ENCODE results near the gene ADAMTS8. TPM values are rescaled to one million over a fixed set of nuclear protein-coding genes. Genes with fewer than 3 reads are reported as not detected.

ADAMTS8 gene
- polyA plus RNA-seq, 1 experiment: 0.05 TPM

DNA sequence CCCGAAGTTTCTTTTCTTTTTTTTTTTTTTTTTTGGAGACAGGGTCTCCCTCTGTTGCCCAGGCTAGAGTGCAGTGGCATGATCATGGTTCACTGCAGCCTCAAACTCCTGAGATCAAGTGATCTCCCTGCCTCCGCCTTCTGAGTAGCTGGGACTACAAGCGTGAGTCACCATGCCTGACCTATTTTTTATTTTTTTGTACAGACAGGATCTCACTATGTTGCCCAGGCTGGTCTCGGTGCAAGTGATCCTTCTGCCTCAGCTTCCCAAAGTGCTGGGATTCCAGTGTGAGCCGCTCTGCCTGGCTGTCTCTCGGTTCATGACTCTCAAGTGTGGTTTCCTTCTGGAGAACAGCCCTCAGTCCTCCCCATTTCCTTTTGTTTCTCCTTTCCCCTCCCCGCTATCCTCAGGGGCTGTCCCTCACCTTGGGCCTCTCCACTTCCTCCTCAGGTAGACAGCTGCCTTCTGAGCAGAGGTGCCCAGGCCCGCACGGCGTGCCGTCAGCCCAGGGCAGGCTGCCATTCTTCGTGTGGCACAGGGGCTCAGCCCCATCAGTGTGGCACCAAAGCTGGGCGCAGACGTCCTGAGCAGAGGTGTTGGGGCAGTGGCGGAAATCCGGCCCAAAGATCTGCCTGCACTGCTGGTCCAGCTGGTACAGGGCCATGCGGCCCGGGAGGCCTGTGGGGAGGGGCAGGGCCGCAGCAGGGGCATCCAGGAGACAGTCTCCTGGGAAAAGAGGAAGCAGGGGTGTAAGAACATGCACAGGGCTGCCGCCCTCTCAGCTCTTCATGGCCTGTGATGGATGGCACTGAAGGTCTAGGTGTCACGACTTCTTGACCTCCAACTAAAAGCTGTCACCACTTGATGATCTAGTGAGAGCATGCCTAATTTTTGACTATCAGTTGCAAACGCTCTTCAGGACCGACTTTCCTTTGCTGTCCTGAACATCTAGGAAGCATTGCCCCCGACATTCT, 14.0 kb downstream of the ADAMTS8 start:
- no peak for DNase-seq (ENCODE audit: low read depth)
- ChIA-PET POLR2A (interaction anchor here (0.6 kb wide), 1 partner anchor 440 kb away, joined by 5 read pairs; no protein-coding TSS in a partner anchor), CTCF (interaction anchor here (0.7 to 1.3 kb wide), 5 partner anchors 10 to 481 kb away, joined by 3 to 5 read pairs (median 4); no protein-coding TSS in a partner anchor)
- Histone ChIP-seq H3K27me3 (ENCODE audit: control insufficient read depth, insufficient read depth, low read length) (peaks cover 6% of the 10 kb centered on the region), H3K4me3 (ENCODE audit: low read depth, low read length) (no peak overlapping the region), H3K36me3 (ENCODE audit: control insufficient read depth, insufficient read depth, low read length) (no peaks in the 10 kb centered on the region)
- TF ChIP-seq, protein P1, sequence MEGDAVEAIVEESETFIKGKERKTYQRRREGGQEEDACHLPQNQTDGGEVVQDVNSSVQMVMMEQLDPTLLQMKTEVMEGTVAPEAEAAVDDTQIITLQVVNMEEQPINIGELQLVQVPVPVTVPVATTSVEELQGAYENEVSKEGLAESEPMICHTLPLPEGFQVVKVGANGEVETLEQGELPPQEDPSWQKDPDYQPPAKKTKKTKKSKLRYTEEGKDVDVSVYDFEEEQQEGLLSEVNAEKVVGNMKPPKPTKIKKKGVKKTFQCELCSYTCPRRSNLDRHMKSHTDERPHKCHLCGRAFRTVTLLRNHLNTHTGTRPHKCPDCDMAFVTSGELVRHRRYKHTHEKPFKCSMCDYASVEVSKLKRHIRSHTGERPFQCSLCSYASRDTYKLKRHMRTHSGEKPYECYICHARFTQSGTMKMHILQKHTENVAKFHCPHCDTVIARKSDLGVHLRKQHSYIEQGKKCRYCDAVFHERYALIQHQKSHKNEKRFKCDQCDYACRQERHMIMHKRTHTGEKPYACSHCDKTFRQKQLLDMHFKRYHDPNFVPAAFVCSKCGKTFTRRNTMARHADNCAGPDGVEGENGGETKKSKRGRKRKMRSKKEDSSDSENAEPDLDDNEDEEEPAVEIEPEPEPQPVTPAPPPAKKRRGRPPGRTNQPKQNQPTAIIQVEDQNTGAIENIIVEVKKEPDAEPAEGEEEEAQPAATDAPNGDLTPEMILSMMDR (IDR thresholded peaks at IDR 0.05; ENCODE audit: insufficient read depth, low read depth, low read length): no peak

GRCh38 chr11:130413405-130414106, 14.9 kb downstream of the ADAMTS8 start:
- CTCF ChIA-PET: interaction anchor here (1.0 to 1.3 kb wide), 4 partner anchors 10 to 482 kb away, joined by 3 to 5 read pairs (median 4); no protein-coding TSS in a partner anchor
- DNase-seq (ENCODE audit: low read depth): no peak
- TF ChIP-seq, protein P1 (IDR thresholded peaks at IDR 0.05; ENCODE audit: insufficient read depth, low read depth, low read length): no peak
- peaks cover 5% of the 10 kb centered on the region for H3K27me3 ChIP-seq (ENCODE audit: control insufficient read depth, insufficient read depth, low read length)
- POLR2A ChIA-PET: interaction anchor here (0.6 kb wide), 1 partner anchor 439 kb away, joined by 5 read pairs; no protein-coding TSS in a partner anchor
- H3K4me3 ChIP-seq (ENCODE audit: low read depth, low read length): no peak overlapping the region
- no peaks in the 10 kb centered on the region for H3K36me3 ChIP-seq (ENCODE audit: control insufficient read depth, insufficient read depth, low read length)

- POLR2A ChIA-PET: no interaction called here
- Histone ChIP-seq H3K36me3 (ENCODE audit: control insufficient read depth, insufficient read depth, low read length) (no peaks in the 10 kb centered on the region), H3K4me3 (ENCODE audit: low read depth, low read length) (no peak overlapping the region), H3K27me3 (ENCODE audit: control insufficient read depth, insufficient read depth, low read length) (peaks cover 4% of the 10 kb centered on the region)
- CTCF ChIA-PET: no interaction called here
- DNase-seq (ENCODE audit: low read depth): no peak
- TF ChIP-seq, protein P1 (IDR thresholded peaks at IDR 0.05; ENCODE audit: insufficient read depth, low read depth, low read length): no peak
These were observed 17.2 kb downstream of the ADAMTS8 start for GRCh38 chr11:130411223-130411622.

- no peak for DNase-seq (ENCODE audit: low read depth)
- Histone ChIP-seq H3K36me3 (ENCODE audit: control insufficient read depth, insufficient read depth, low read length) (no peaks in the 10 kb centered on the region), H3K4me3 (ENCODE audit: low read depth, low read length) (no peak overlapping the region), H3K27me3 (ENCODE audit: control insufficient read depth, insufficient read depth, low read length) (peaks cover 2% of the 10 kb centered on the region; the same call in 1 of the 2 replicates)
- TF ChIP-seq, protein P1 (IDR thresholded peaks at IDR 0.05; ENCODE audit: insufficient read depth, low read depth, low read length): no peak
- CTCF ChIA-PET: interaction anchor here (2.0 kb wide), 1 partner anchor 484 kb away, joined by 8 read pairs; no protein-coding TSS in a partner anchor
- POLR2A ChIA-PET: no interaction called here
These were observed 18.6 kb downstream of the ADAMTS8 start for GRCh38 chr11:130409594-130410388.
